Activated CD4-positive, CD25-positive, alpha-beta regulatory T cell treated with anti-CD3 and anti-CD28 coated beads, Interleukin-2, amount 50 U/mL, for 72 hours (primary cell): ENCODE data around the gene SETD6.

ENCODE experiments used
- DNase-seq: peaks from one replicate; pipeline ENCODE4 v3.0.0; 2021

SETD6 gene

DNA sequence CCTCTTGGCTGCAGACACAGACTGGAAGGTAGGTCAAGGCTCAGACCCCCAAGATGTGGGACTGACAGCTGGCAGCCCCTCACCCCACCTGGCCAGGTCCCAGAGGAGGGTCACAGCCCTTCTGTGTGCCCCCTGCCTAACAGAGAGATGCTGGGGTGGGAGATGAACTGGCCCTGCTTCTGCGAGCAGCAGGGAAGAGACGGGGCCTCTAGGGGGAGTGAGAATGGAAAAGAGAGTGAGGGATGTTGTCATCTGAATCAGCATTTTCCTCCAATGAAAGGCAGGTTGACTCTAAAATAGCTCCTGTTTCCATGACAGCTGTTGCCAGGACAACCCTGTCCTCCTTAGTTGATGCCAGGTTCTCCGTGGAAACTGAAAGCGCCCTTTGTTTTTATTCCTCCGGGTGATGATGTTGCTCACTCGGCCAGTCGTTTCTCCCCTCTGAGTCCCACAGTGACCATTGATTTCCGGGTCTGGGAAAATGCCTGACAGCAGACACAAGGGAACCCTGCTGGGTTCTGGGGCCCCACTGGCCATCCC lies 20.3 kb upstream of the SETD6 start:
- no peak for DNase-seq

DNA sequence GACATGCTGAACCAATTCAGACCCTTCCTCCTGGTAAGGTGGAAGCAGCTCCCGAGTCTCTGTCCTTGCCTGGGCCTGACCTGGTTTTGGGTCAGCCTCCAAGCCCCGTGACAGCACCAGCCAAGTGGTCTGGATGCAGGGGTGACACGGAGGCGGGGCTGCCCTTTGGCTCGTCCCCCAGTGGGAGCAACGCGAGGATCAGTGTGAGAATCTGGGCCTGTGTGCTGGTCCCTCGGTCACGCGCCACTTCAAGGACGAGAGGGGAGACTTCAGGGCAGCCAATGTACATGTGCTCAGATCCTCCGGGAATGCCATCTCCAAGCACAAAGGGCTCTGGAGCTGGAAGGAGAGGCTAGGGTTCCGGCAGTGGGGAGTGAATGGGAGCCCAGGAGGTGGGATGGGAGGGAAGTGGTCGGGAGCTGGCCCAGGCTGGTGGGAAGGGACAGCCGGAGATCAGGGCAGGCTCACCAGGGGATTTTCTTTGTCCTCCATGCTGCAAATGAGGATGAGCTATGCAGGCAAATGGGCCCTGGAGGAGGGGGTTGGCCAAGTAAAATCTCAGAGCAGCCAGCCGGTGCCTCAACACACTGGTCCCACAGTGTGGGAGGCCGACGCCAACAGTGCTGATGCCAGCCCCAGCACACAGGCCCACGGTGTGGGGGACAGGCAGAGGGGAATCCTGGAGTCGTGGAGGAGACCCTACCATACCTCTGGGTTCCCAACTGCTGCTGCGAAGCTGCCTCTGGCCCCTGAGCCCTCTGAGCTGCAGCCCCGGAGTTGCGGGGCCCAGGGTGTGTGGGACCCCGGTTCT lies 19.6 kb upstream of the SETD6 start:
- no peak for DNase-seq

- DNase-seq: no peak
Measured at GRCh38 chr16:58497468-58497867, 17.8 kb upstream of the SETD6 start.

GRCh38 chr16:58497935-58498334 lies 17.4 kb upstream of the SETD6 start:
- DNase-seq: no peak

DNA sequence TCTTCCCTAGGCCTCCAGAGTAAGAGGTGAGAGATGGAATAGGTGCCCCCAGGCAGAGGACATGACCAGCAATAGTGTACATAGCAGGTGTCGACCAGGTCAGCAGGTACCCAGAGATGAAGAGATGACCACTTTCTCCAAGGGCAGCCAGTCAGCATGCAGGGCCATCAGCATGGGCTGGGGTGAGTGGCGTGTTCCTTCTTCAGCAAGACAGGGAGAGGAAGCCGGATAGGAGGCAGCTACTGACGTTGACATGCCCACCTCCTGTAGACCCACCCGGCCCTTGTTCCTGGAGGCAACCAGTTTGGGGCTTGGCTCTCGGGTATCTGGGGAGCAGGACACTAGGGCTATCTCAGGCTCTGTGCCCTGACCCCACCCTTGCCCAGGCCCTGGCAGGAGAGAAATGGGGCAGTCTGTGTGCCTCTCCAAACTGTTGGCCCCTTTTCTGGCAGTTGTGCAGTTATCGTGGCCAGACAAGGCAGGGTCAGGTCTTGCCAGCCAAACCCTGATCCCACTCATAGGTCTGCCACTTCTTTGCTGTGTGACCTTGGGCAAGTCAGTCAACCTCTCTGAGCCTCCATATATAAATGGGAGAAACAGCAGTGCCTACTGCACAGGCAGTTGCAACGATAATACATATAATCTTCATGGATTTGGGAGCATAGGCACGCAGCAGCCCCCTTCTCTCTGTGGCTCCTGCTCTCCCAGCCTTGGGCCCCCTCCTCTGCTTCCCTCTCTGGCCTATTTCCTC lies 16.8 kb upstream of the SETD6 start:
- DNase-seq: no peak

- no peak for DNase-seq
Measured at GRCh38 chr16:58499092-58499511, 16.2 kb upstream of the SETD6 start.

- DNase-seq: peak; percentile 30
Measured at GRCh38 chr16:58499615-58500351, 15.5 kb upstream of the SETD6 start, which contains the start of gene NDRG4. NDRG4 (plus strand) TSS chr16:58500143; CDS start chr16:58500249, 106 bp downstream.

DNA sequence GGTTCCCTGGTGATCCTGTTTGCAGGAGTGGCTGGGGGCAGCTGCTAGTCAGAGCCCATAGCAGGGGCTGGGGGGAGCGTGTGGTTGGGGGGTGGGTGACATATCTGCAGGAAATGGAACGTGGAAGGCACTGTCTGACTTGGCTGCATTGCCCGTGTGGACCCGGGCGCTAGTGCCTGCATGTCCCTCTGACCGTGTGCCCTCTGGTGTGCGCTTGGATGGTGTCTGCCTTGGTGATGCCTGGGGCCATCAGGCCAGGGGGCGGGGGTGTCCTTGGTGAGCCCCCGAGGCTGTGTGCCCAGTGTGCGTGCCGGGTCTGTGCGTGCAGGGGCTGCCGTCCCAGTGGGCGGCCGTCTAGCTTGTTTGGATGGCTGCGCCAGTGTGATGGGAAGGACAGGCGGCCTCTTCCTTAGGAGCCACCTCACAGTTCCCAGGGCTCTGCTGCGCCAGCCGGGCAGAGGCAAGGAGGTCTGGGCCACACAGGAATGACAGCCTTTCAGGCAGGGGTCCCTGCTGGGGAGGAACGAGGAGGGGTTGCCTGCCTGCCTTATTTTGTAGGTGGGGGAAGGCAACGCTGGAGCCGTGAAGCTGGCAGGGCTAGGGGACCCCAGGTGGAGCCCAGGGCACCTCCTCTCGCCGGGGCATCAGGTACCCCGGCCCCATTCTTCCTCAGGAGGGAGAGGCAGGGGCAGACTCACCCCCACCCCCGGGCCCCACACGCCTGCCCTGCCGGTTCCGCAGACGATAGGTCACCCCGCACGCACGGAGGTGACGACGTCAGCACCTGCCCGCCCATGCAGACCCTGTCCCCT lies 14.7 kb upstream of the SETD6 start:
- DNase-seq: peak; percentile 34

DNA sequence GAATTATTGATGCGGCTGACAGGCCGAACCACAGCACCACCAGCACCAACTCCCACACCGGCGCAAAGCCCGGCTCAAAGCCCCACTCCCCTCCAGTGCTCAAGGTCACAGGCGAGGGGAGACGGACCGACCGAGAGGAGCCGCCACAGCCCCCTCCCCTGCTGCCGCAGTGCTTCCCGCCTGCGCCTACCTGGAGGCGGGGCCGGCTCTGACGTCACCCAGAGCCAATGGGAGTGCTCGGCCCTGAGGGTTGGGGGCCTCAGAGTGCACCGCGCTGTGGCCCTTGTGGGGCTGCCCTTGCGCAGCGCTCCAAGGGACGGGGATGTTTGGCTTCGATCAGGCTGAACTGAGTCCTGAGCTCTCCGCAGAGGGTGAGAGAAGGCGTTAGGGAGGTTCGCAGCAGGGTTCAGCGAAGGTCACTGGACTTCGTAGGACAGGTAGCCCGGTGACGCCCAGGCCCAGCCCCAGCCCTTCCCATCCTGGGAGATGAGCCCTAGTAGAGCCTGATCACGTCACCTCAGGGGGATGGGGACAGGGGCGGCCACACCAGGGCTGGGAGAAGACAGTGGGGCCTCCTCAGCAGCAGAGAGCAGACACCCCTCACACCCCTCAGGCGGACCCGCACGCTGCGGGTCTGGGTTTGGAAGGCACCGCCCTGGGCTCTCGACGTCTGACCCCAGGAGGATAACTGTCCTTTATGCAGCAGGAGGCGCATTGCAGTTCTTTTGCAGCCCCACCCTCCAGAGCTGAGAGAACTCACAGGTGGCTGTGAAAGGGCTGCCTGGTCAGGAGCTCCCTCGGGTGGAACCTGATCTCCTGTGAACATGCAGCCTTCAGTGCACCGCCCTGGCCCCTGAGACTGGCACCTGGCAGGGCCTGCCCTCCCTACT lies 13.8 kb upstream of the SETD6 start:
- peak; percentile 54 for DNase-seq

DNA sequence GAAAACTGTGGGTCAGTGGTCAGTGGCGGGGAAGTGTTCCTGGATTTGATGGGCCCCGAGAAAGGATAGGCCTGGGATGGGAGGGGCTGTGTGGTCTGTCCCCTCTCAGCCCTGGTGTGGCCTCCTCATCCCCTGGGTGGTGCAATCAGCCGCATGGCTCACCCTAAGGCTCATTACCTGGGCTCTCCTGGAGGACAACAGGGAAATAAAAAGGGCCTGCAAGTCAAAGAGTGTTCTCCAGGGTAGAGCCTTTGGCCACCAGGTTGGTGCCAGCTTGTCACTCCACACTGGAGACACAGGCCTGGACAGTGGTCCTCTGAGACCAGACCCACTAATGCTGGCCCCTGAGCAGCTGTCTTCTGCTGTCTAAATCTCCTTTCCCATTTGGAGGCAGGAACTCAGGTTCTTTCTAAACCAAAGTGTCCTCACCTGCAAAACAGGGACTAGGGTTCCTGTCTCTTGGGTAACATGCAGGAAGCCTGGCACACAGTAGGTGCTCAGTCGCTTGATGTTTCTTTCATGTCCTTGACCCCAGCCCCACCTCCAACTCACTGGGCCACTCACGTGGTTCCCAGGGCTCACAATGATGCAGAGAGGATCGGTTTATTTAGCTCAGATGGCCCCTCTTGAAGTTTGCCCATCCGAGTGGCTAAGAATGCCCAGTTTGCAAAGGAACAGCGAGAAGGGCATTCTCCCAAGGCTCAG lies 12.9 kb upstream of the SETD6 start:
- no peak for DNase-seq

DNA sequence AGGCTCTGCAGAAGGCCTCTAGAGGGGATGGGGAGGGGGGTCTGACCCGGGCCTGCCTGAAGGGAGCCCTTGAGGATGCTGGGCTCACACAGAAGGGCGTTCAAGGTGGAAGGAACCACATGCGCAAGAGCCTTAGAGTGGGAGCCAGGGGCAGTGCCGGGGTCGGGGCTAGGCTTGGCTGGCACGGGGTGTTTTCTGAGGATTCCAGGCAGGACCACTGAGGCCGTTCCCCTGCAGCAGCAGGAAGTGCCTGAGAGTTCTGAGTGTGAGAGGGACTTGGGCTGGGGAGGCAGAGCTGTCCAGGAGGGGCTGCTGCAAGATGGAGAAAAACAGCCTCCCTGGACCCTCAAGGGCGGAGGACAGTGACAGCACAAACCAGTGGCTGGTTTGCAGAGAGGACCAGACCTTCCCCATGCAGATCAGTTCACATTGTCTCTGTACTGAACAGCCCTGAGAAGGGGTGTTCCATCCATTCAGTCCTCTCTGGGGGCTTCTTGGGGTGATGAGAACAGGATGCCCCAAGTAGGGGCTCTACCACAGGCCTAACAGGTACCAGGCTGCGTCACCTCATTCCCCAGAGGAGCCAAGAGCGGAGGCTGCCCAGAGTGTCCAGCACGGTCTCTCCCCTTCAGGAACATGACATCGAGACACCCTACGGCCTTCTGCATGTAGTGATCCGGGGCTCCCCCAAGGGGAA lies 12.0 kb upstream of the SETD6 start:
- DNase-seq: no peak

DNA sequence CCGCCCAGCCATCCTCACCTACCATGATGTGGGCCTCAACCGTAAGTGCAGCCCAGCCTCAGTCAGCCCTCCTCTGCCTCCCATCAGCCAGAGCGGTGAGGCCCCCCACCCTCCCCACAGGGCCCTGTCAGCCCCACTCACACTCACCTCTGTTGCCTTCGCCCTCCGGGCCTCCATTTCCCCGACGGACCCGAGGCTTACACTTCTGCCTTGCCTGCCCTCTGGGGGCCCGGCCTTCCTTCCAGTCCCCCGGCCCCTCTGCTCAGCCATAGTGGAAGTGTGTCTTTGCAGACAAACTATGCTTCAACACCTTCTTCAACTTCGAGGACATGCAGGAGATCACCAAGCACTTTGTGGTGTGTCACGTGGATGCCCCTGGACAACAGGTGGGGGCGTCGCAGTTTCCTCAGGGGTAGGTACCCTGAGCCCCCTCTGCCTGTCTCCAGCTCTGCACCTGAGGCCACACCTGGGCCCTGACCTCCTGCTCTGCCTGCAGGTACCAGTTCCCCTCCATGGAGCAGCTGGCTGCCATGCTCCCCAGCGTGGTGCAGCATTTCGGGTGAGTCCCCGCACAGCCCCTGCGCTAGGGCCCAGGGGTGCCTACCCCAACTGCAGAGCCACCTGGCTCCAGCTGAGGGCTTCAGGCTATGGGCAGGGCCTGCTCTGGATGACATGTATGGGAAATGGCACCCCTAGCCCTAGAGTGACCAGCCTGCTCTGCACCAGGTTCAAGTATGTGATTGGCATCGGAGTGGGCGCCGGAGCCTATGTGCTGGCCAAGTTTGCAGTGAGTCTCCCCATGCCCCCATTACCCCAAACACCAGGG lies 11.2 kb upstream of the SETD6 start:
- peak; percentile 23 for DNase-seq

DNA sequence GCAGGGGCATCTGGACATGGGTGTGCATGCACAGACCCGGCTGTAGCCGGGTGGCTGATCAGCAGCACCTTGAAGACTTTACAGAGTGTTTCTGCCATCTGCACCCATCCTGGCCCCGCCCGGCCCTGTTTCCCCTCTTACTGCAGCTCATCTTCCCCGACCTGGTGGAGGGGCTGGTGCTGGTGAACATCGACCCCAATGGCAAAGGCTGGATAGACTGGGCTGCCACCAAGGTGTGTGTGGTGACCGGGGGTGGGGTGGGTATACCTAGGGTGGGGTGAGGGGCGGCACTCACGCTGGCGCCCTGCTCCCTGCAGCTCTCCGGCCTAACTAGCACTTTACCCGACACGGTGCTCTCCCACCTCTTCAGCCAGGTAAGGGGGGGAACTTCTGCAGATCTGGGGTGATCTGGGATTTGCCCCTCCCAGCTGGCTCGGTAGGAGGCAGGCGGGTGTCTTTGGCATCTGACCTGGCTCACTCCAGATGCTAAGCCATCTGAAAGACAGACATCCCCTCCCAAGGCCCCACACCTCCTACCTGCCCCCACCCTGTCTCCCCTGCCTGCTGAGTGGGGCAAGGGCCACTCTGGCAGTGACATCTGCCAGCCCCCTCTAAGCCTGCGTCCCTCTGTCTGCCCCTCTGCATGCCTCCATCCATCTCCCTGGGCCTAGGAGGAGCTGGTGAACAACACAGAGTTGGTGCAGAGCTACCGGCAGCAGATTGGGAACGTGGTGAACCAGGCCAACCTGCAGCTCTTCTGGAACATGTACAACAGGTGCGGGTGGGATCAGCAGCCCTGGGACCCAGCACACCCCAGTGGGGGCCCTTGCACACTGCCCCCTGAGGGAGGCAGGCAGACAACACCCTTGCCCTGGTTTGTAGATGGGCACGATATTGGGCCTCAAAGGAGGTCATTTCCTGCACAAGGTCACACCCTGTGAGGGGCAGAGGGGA lies 8.8 kb upstream of the SETD6 start:
- peak; percentile 24 for DNase-seq

DNA sequence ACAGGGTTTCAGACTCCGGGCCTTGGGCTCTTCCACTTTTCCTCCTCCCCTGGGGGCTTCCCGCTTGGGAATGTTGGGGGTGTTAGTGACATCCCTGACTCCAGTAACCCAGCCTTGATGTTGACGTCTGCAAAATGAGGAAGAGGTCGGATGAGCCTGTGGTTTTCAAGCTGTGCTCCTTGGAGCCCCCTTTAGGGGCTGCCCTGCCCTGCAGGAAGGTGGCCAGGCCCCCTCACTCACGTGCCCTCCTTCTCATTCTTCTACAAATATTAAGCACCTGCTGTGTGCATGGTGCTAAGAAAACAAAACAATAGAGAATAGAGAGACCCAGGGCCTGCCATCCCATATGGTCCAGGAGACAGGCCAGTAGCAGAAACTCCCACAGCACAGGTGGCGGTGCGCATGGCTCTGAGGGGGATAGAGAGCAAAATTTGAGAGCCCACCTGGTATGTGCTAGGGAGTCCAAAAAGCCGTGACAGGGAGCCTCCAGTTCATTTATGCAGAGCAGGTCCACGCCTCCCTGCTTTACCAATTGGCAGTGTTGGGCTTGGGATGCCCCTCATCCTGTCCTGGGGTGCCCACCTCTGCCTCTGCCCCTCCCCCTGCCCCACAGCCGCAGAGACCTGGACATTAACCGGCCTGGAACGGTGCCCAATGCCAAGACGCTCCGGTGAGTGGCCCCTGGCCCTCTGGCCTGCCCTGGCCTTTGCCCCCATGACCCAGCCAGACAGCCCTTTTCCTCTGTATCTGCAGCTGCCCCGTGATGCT lies 7.9 kb upstream of the SETD6 start:
- DNase-seq: peak; percentile 26

- peak; percentile 6 for DNase-seq
Measured at GRCh38 chr16:58507963-58508670, 7.2 kb upstream of the SETD6 start.

DNA sequence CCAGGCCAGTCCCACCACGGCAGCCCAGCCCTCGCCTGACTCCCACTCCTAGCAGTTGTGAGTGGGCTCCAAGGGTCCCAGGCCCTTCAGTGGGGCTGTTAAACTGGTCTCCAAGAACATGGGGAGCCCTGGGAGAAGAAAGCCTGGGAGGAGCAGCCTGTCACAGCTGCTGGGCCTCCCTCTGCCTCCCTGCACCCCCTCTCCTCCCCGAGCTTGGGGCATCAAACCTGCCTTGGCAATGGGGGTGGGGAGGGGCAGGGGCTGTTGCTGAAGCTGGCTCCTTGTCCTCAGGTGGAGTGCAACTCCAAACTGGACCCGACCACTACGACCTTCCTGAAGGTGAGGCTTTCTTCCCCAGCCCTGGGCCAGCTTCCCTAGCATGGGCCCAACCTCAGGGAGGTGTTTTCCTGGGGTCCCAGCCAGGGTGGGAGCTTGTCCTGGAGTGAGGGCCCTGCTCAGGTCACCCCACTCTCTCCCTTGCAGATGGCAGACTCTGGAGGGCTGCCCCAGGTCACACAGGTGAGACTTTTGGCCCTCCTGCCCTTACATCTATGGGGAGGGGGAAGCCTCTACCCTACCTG lies 6.6 kb upstream of the SETD6 start:
- peak; percentile 11 for DNase-seq
